ENCODE data around the gene FYB2. TPM values are rescaled to one million over a fixed set of nuclear protein-coding genes. Genes with fewer than 3 reads are reported as not detected.

Gene FYB2
- total RNA-seq, 1 experiment from 2014 or later = not detected

- CTCF ChIA-PET = interaction anchor here (0.5 to 4.8 kb wide), 62 partner anchors 10 to 1753 kb away, joined by 3 to 39 read pairs (median 3); no protein-coding TSS in a partner anchor
- H3K9me3 Mint-ChIP-seq (ENCODE audit: unreplicated experiment) = no peaks in the 10 kb centered on the region
- TF ChIP-seq, protein P1, sequence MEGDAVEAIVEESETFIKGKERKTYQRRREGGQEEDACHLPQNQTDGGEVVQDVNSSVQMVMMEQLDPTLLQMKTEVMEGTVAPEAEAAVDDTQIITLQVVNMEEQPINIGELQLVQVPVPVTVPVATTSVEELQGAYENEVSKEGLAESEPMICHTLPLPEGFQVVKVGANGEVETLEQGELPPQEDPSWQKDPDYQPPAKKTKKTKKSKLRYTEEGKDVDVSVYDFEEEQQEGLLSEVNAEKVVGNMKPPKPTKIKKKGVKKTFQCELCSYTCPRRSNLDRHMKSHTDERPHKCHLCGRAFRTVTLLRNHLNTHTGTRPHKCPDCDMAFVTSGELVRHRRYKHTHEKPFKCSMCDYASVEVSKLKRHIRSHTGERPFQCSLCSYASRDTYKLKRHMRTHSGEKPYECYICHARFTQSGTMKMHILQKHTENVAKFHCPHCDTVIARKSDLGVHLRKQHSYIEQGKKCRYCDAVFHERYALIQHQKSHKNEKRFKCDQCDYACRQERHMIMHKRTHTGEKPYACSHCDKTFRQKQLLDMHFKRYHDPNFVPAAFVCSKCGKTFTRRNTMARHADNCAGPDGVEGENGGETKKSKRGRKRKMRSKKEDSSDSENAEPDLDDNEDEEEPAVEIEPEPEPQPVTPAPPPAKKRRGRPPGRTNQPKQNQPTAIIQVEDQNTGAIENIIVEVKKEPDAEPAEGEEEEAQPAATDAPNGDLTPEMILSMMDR (IDR thresholded peaks at IDR 0.05; ENCODE audit: unreplicated experiment) = peak; percentile 95
- peaks cover 8% of the 10 kb centered on the region for H3K4me1 Mint-ChIP-seq (ENCODE audit: insufficient read depth, unreplicated experiment)
- POLR2A ChIA-PET = no interaction called here
- H3K27ac Mint-ChIP-seq (ENCODE audit: low read depth, unreplicated experiment) = no peak overlapping the region
- no peak overlapping the region for H3K4me3 Mint-ChIP-seq (ENCODE audit: unreplicated experiment)
- no TSS peak for BruUV-seq (replicated peaks)
- peaks cover 11% of the 10 kb centered on the region for H3K27me3 Mint-ChIP-seq (ENCODE audit: insufficient read depth, unreplicated experiment)
- H3K36me3 Mint-ChIP-seq (ENCODE audit: insufficient read depth, unreplicated experiment) = no peaks in the 10 kb centered on the region
- intact Hi-C loops (cut with micrococcal nuclease) = loop anchor here (1.0 to 2.0 kb wide), 4 partner anchors 63 to 1536 kb away; no protein-coding TSS in a partner anchor
- peak; percentile 78 for DNase-seq (ENCODE audit: unreplicated experiment)
Measured at GRCh38 chr1:56820755-56821461, 1.7 kb upstream of the FYB2 start.

DNA sequence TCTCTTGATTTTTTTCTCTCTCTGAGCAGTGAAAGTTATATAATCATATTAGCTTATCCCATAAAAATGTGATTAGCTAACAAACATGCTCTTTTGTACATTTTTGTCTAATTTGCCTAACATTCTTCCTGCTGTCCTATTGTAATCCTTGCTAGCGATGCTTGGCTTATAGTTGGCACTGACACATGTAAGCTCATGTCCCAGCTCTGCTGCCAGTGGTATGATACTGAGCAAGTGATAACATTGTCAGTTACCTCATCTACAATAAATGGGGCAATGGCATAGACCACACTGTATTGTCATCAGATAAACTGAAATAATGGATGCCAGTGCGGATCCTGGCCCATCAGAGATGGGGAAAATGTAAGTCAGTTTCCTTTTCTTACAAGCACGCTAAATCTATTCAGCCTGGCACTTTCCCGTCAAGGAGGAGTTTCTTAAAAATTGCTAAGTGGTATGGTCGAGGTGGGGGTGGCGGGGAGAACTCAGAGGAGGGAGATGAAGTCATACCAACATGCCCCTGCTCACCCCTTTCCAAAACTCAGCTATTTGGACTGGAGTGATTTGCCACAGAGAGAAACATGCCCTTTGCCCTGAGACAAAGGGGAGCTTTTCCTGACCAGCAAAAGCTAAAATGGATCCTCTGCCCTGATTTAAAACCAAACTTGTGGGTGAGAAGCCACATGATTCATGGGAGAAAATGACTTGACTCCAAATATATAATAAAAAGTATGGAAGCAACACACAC lies 1.3 kb downstream of the FYB2 start:
- H3K9me3 Mint-ChIP-seq (ENCODE audit: unreplicated experiment) = no peaks in the 10 kb centered on the region
- peaks cover 4% of the 10 kb centered on the region for H3K27me3 Mint-ChIP-seq (ENCODE audit: insufficient read depth, unreplicated experiment)
- peaks cover 8% of the 10 kb centered on the region for H3K4me1 Mint-ChIP-seq (ENCODE audit: insufficient read depth, unreplicated experiment)
- no peak for DNase-seq (ENCODE audit: unreplicated experiment)
- intact Hi-C loops (cut with micrococcal nuclease) = no loop called here
- no peak overlapping the region for H3K27ac Mint-ChIP-seq (ENCODE audit: low read depth, unreplicated experiment)
- H3K36me3 Mint-ChIP-seq (ENCODE audit: insufficient read depth, unreplicated experiment) = no peaks in the 10 kb centered on the region
- POLR2A ChIA-PET = interaction anchor here (0.7 kb wide), 2 partner anchors 11 to 24 kb away, joined by 3 to 4 read pairs; no protein-coding TSS in a partner anchor
- CTCF ChIA-PET = interaction anchor here (0.6 to 2.0 kb wide), 8 partner anchors 9 to 1233 kb away, joined by 3 to 13 read pairs (median 4); no protein-coding TSS in a partner anchor
- no TSS peak for BruUV-seq (replicated peaks)
- H3K4me3 Mint-ChIP-seq (ENCODE audit: unreplicated experiment) = no peak overlapping the region
- TF ChIP-seq, protein P1 (IDR thresholded peaks at IDR 0.05; ENCODE audit: unreplicated experiment) = no peak

DNA sequence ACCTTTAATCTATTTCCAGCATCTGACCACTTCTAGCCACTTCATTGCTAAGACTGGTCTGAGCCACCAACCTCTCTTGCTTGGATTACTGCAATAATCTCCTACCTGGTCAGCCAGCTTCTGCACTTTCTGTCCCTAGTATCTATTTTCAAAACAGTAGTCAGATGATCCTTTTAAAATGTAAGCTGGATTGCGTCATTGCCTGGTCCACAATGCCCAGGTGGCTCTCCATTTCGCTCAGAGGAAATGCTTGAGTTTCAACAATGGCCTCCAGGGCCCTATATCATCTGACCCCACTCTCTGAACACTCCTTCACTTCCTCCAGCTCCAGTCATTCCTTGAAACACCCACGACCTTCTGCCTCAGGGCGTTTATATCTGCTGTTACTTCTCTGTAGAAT lies 2.3 kb downstream of the FYB2 start:
- TF ChIP-seq, protein P1 (IDR thresholded peaks at IDR 0.05; ENCODE audit: unreplicated experiment) = no peak
- no peak overlapping the region for H3K4me3 Mint-ChIP-seq (ENCODE audit: unreplicated experiment)
- H3K36me3 Mint-ChIP-seq (ENCODE audit: insufficient read depth, unreplicated experiment) = no peaks in the 10 kb centered on the region
- no peak overlapping the region for H3K27ac Mint-ChIP-seq (ENCODE audit: low read depth, unreplicated experiment)
- no peaks in the 10 kb centered on the region for H3K9me3 Mint-ChIP-seq (ENCODE audit: unreplicated experiment)
- CTCF ChIA-PET = interaction anchor here (0.6 to 2.0 kb wide), 7 partner anchors 12 to 1232 kb away, joined by 3 to 13 read pairs (median 3); no protein-coding TSS in a partner anchor
- peaks cover 8% of the 10 kb centered on the region for H3K4me1 Mint-ChIP-seq (ENCODE audit: insufficient read depth, unreplicated experiment)
- no TSS peak for BruUV-seq (replicated peaks)
- no peak for DNase-seq (ENCODE audit: unreplicated experiment)
- H3K27me3 Mint-ChIP-seq (ENCODE audit: insufficient read depth, unreplicated experiment) = no peaks in the 10 kb centered on the region
- POLR2A ChIA-PET = no interaction called here
- intact Hi-C loops (cut with micrococcal nuclease) = no loop called here

DNA sequence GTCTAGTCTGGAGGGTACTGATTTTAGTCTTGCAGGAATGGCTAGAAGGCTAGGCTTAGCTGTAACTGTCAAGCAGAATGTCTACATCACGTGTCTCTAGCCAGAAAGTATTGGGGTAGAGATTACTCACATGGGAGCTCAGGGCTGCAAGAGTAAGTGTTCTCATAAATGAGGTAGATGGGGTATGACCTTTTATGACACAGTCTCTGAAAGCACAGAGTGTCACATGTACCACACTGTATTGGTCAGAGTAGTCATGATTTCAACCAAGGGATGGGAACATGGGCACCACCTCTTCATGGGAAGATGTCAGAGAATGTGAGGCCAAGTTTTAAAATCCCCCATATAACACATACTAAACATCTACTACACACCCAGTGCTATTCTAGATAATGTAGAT lies 2.9 kb downstream of the FYB2 start:
- POLR2A ChIA-PET = no interaction called here
- H3K27ac Mint-ChIP-seq (ENCODE audit: low read depth, unreplicated experiment) = no peak overlapping the region
- TF ChIP-seq, protein P1 (IDR thresholded peaks at IDR 0.05; ENCODE audit: unreplicated experiment) = no peak

More for the DNA sequence above, 2.9 kb downstream of the FYB2 start:
- H3K27me3 Mint-ChIP-seq (ENCODE audit: insufficient read depth, unreplicated experiment) = no peaks in the 10 kb centered on the region
- H3K4me3 Mint-ChIP-seq (ENCODE audit: unreplicated experiment) = no peak overlapping the region
- DNase-seq (ENCODE audit: unreplicated experiment) = no peak
- no TSS peak for BruUV-seq (replicated peaks)
- H3K9me3 Mint-ChIP-seq (ENCODE audit: unreplicated experiment) = no peaks in the 10 kb centered on the region
- CTCF ChIA-PET = interaction anchor here (0.6 to 1.9 kb wide), 4 partner anchors 20 to 896 kb away, joined by 3 to 13 read pairs (median 3); no protein-coding TSS in a partner anchor
- intact Hi-C loops (cut with micrococcal nuclease) = no loop called here
- no peaks in the 10 kb centered on the region for H3K36me3 Mint-ChIP-seq (ENCODE audit: insufficient read depth, unreplicated experiment)
- H3K4me1 Mint-ChIP-seq (ENCODE audit: insufficient read depth, unreplicated experiment) = peaks cover 8% of the 10 kb centered on the region

Data from MCF 10A (cell line).